Stimulated activated memory B cell treated with anti-CD40 and anti-IgM and Interleukin-4, amounts not matched to agents 10 μg/mL and 1 μg/mL and 100 μg/mL, for 72 hours (primary cell): ENCODE results near the gene FBXL22.
"Not testable (repeated sequence)": the region's sequence is repeated elsewhere in the genome, so short reads cannot be mapped to it uniquely, and the experiment has no call there.

ENCODE experiments used
- ATAC-seq: fragments of 150-1000 bp; cut with Tn5 transposase; 2 replicates; pipeline ENCODE4 v1.10.0; 2021
- H3K27ac Mint-ChIP-seq: one replicate; pipeline ENCODE4 v1.8.0; 2022; ENCODE audit warnings: mild to moderate bottlenecking, mixed read lengths
- H3K27me3 Mint-ChIP-seq: one replicate; pipeline ENCODE4 v1.8.0; 2022; ENCODE audit warnings: mixed read lengths
- H3K36me3 Mint-ChIP-seq: one replicate; pipeline ENCODE4 v1.8.0; 2022; ENCODE audit warnings: mixed read lengths
- H3K4me1 Mint-ChIP-seq: one replicate; pipeline ENCODE4 v1.8.0; 2022; ENCODE audit warnings: mixed read lengths
- H3K4me3 Mint-ChIP-seq: one replicate; pipeline ENCODE4 v1.8.0; 2022; ENCODE audit warnings: mild to moderate bottlenecking, moderate library complexity, mixed read lengths
- H3K9me3 Mint-ChIP-seq: one replicate; pipeline ENCODE4 v1.8.0; 2022; ENCODE audit warnings: mixed read lengths

Gene FBXL22

GRCh38 chr15:63601026-63601703 is 4.0 kb downstream of the FBXL22 start:
- Mint-ChIP-seq H3K27me3 (no peaks in the 10 kb centered on the region), H3K36me3 (peaks cover 3% of the 10 kb centered on the region), H3K4me1 (peaks cover 72% of the 10 kb centered on the region), H3K4me3 (peak overlapping the region; percentile 92), H3K27ac (peak overlapping the region; percentile 82), H3K9me3 (no peaks in the 10 kb centered on the region)
- peak; percentile 28 for ATAC-seq

- peaks cover 70% of the 10 kb centered on the region for H3K4me1 Mint-ChIP-seq
- peak overlapping the region; percentile 82 for H3K27ac Mint-ChIP-seq
- H3K9me3 Mint-ChIP-seq = no peaks in the 10 kb centered on the region
- peak overlapping the region; percentile 92 for H3K4me3 Mint-ChIP-seq
- peaks cover 6% of the 10 kb centered on the region for H3K36me3 Mint-ChIP-seq
- H3K27me3 Mint-ChIP-seq = no peaks in the 10 kb centered on the region
- ATAC-seq = no peak
Observed at GRCh38 chr15:63601704-63602185, 4.6 kb downstream of the FBXL22 start.

GRCh38 chr15:63602595-63602994 is 5.4 kb downstream of the FBXL22 start:
- no peaks in the 10 kb centered on the region for H3K9me3 Mint-ChIP-seq
- H3K27ac Mint-ChIP-seq = peak overlapping the region; percentile 82
- H3K4me1 Mint-ChIP-seq = peaks cover 62% of the 10 kb centered on the region
- H3K4me3 Mint-ChIP-seq = no peak overlapping the region
- H3K27me3 Mint-ChIP-seq = no peaks in the 10 kb centered on the region
- H3K36me3 Mint-ChIP-seq = peaks cover 12% of the 10 kb centered on the region
- no peak for ATAC-seq

- no peak for ATAC-seq
- Mint-ChIP-seq H3K4me1 (peaks cover 56% of the 10 kb centered on the region), H3K36me3 (peaks cover 19% of the 10 kb centered on the region)
Observed at GRCh38 chr15:63603516-63603915, 6.3 kb downstream of the FBXL22 start.

GRCh38 chr15:63604281-63604680 is 7.1 kb downstream of the FBXL22 start:
- H3K4me1 Mint-ChIP-seq = peaks cover 50% of the 10 kb centered on the region
- H3K36me3 Mint-ChIP-seq = peaks cover 26% of the 10 kb centered on the region
- ATAC-seq = no peak
- H3K4me3 Mint-ChIP-seq = no peak overlapping the region
- H3K27ac Mint-ChIP-seq = no peak overlapping the region
- H3K27me3 Mint-ChIP-seq = no peaks in the 10 kb centered on the region
- no peaks in the 10 kb centered on the region for H3K9me3 Mint-ChIP-seq

More at GRCh38 chr15:63603516-63603915, 6.3 kb downstream of the FBXL22 start:
- no peaks in the 10 kb centered on the region for H3K27me3 Mint-ChIP-seq
- no peaks in the 10 kb centered on the region for H3K9me3 Mint-ChIP-seq
- peak overlapping the region; percentile 82 for H3K27ac Mint-ChIP-seq
- H3K4me3 Mint-ChIP-seq = no peak overlapping the region

GRCh38 chr15:63605036-63605435 is 7.8 kb downstream of the FBXL22 start:
- H3K4me1 Mint-ChIP-seq = peaks cover 46% of the 10 kb centered on the region
- no peaks in the 10 kb centered on the region for H3K27me3 Mint-ChIP-seq
- no peak overlapping the region for H3K4me3 Mint-ChIP-seq
- ATAC-seq = no peak
- H3K36me3 Mint-ChIP-seq = peaks cover 33% of the 10 kb centered on the region
- H3K9me3 Mint-ChIP-seq = no peaks in the 10 kb centered on the region
- H3K27ac Mint-ChIP-seq = peak overlapping the region; percentile 73

GRCh38 chr15:63605816-63606215 is 8.6 kb downstream of the FBXL22 start:
- H3K4me1 Mint-ChIP-seq = peaks cover 50% of the 10 kb centered on the region
- H3K4me3 Mint-ChIP-seq = no peak overlapping the region
- no peaks in the 10 kb centered on the region for H3K9me3 Mint-ChIP-seq
- peak overlapping the region; percentile 73 for H3K27ac Mint-ChIP-seq
- peak; percentile 59 for ATAC-seq
- H3K27me3 Mint-ChIP-seq = no peaks in the 10 kb centered on the region
- H3K36me3 Mint-ChIP-seq = peaks cover 39% of the 10 kb centered on the region

GRCh38 chr15:63606308-63606707 is 9.1 kb downstream of the FBXL22 start:
- Mint-ChIP-seq H3K4me1 (peaks cover 54% of the 10 kb centered on the region), H3K36me3 (peaks cover 43% of the 10 kb centered on the region), H3K9me3 (no peaks in the 10 kb centered on the region), H3K27me3 (no peaks in the 10 kb centered on the region), H3K27ac (peak overlapping the region; percentile 73), H3K4me3 (no peak overlapping the region)
- ATAC-seq = no peak

GRCh38 chr15:63608989-63609388 is 11.8 kb downstream of the FBXL22 start:
- peak overlapping the region; percentile 79 for H3K27ac Mint-ChIP-seq
- H3K4me1 Mint-ChIP-seq = peaks cover 41% of the 10 kb centered on the region
- H3K4me3 Mint-ChIP-seq = no peak overlapping the region
- ATAC-seq = no peak
- H3K9me3 Mint-ChIP-seq = no peaks in the 10 kb centered on the region
- no peaks in the 10 kb centered on the region for H3K27me3 Mint-ChIP-seq
- H3K36me3 Mint-ChIP-seq = peaks cover 60% of the 10 kb centered on the region

GRCh38 chr15:63609448-63609847 is 12.3 kb downstream of the FBXL22 start:
- Mint-ChIP-seq H3K27ac (peak overlapping the region; percentile 79), H3K36me3 (peaks cover 60% of the 10 kb centered on the region)

GRCh38 chr15:63610209-63610841 is 13.1 kb downstream of the FBXL22 start:
- peak; percentile 89 for ATAC-seq
- no peaks in the 10 kb centered on the region for H3K9me3 Mint-ChIP-seq
- H3K27me3 Mint-ChIP-seq = no peaks in the 10 kb centered on the region
- peaks cover 36% of the 10 kb centered on the region for H3K4me1 Mint-ChIP-seq
- peak overlapping the region; percentile 79 for H3K27ac Mint-ChIP-seq
- peak overlapping the region; percentile 46 for H3K4me3 Mint-ChIP-seq
- peaks cover 68% of the 10 kb centered on the region for H3K36me3 Mint-ChIP-seq

More at GRCh38 chr15:63609448-63609847, 12.3 kb downstream of the FBXL22 start:
- no peaks in the 10 kb centered on the region for H3K27me3 Mint-ChIP-seq
- peaks cover 41% of the 10 kb centered on the region for H3K4me1 Mint-ChIP-seq
- no peak for ATAC-seq
- H3K9me3 Mint-ChIP-seq = no peaks in the 10 kb centered on the region
- H3K4me3 Mint-ChIP-seq = no peak overlapping the region

GRCh38 chr15:63611177-63611576 is 14.0 kb downstream of the FBXL22 start:
- no peak overlapping the region for H3K4me3 Mint-ChIP-seq
- no peaks in the 10 kb centered on the region for H3K9me3 Mint-ChIP-seq
- H3K4me1 Mint-ChIP-seq = peaks cover 27% of the 10 kb centered on the region
- peak overlapping the region; percentile 79 for H3K27ac Mint-ChIP-seq
- peaks cover 71% of the 10 kb centered on the region for H3K36me3 Mint-ChIP-seq
- no peaks in the 10 kb centered on the region for H3K27me3 Mint-ChIP-seq
- ATAC-seq = no peak

GRCh38 chr15:63612300-63612699 is 15.1 kb downstream of the FBXL22 start:
- Mint-ChIP-seq H3K27me3 (no peaks in the 10 kb centered on the region), H3K36me3 (peaks cover 69% of the 10 kb centered on the region), H3K27ac (peak overlapping the region; percentile 79), H3K4me1 (peaks cover 23% of the 10 kb centered on the region), H3K4me3 (no peak overlapping the region), H3K9me3 (no peaks in the 10 kb centered on the region)
- no peak for ATAC-seq

- Mint-ChIP-seq H3K36me3 (peaks cover 58% of the 10 kb centered on the region), H3K27me3 (no peaks in the 10 kb centered on the region), H3K27ac (no peak overlapping the region), H3K4me1 (peaks cover 11% of the 10 kb centered on the region), H3K9me3 (no peaks in the 10 kb centered on the region), H3K4me3 (no peak overlapping the region)
- no peak for ATAC-seq
Observed at GRCh38 chr15:63615935-63616334, 18.7 kb downstream of the FBXL22 start.

GRCh38 chr15:63617147-63617546 is 20.0 kb downstream of the FBXL22 start:
- not testable (repeated sequence) for H3K4me1 Mint-ChIP-seq, H3K9me3 Mint-ChIP-seq, ATAC-seq, H3K27ac Mint-ChIP-seq, H3K27me3 Mint-ChIP-seq, H3K4me3 Mint-ChIP-seq
- peaks cover 61% of the 10 kb centered on the region for H3K36me3 Mint-ChIP-seq

- H3K27me3 Mint-ChIP-seq, ATAC-seq, H3K9me3 Mint-ChIP-seq, H3K4me1 Mint-ChIP-seq, H3K27ac Mint-ChIP-seq, H3K4me3 Mint-ChIP-seq: not testable (repeated sequence)
- peaks cover 61% of the 10 kb centered on the region for H3K36me3 Mint-ChIP-seq
Observed at GRCh38 chr15:63617627-63618026, 20.4 kb downstream of the FBXL22 start.
